Activated T-helper 1 cell treated with anti-CD3 and anti-CD28 coated beads, Interleukin-2, amount 50 U/mL, for 16 hours (primary cell): ENCODE data around the gene SKA1.
"Not testable (repeated sequence)": the region's sequence is repeated elsewhere in the genome, so short reads cannot be mapped to it uniquely, and the experiment has no call there.

Experiments used
- DNase-seq, 2 donors: peaks; one replicate each; pipeline ENCODE4 v3.0.0-alpha.2; 2020; ENCODE audit warnings: low read depth in 1 of 2, low spot score in 1 of 2

Gene SKA1

GRCh38 chr18:50393802-50394201 is 19.0 kb downstream of the SKA1 start:
- no peak for DNase-seq

GRCh38 chr18:50395093-50395492 is 20.2 kb downstream of the SKA1 start:
- no peak for DNase-seq

- no peak for DNase-seq
These were observed 21.3 kb downstream of the SKA1 start for GRCh38 chr18:50396005-50396660.

GRCh38 chr18:50397023-50397422 is 22.2 kb downstream of the SKA1 start:
- no peak for DNase-seq

- DNase-seq, result no peak
These were observed 23.3 kb downstream of the SKA1 start for GRCh38 chr18:50398099-50398498.

GRCh38 chr18:50398947-50399346 is 24.1 kb downstream of the SKA1 start:
- no peak for DNase-seq

GRCh38 chr18:50399582-50399981 is 24.7 kb downstream of the SKA1 start:
- no peak for DNase-seq

- not testable (repeated sequence) for DNase-seq
These were observed 25.6 kb downstream of the SKA1 start for GRCh38 chr18:50400438-50400837.

GRCh38 chr18:50401295-50401694 is 26.4 kb downstream of the SKA1 start:
- DNase-seq, result no peak

GRCh38 chr18:50401888-50402287 is 27.0 kb downstream of the SKA1 start:
- DNase-seq, result no peak

GRCh38 chr18:50404752-50405581 is 30.1 kb downstream of the SKA1 start:
- not testable (repeated sequence) for DNase-seq

- DNase-seq, result no peak
These were observed 30.9 kb downstream of the SKA1 start for GRCh38 chr18:50405582-50406271.

GRCh38 chr18:50409236-50409635 is 34.4 kb downstream of the SKA1 start:
- no peak for DNase-seq

GRCh38 chr18:50410008-50410407 is 35.2 kb downstream of the SKA1 start:
- no peak for DNase-seq

GRCh38 chr18:50410894-50411293 is 36.0 kb downstream of the SKA1 start:
- no peak for DNase-seq

GRCh38 chr18:50416832-50417231 is 42.0 kb downstream of the SKA1 start:
- not testable (repeated sequence) for DNase-seq

GRCh38 chr18:50417705-50418104 is 42.9 kb downstream of the SKA1 start:
- DNase-seq, result not testable (repeated sequence)

- DNase-seq, result no peak
These were observed 43.8 kb downstream of the SKA1 start for GRCh38 chr18:50418650-50419049.

- DNase-seq, result no peak
These were observed 47.5 kb downstream of the SKA1 start for GRCh38 chr18:50422286-50422898.

- no peak for DNase-seq
These were observed 50.2 kb downstream of the SKA1 start for GRCh38 chr18:50424877-50425690.

GRCh38 chr18:50427896-50428295 is 53.0 kb downstream of the SKA1 start:
- no peak for DNase-seq
